ENCODE measurements around the gene CDC42BPA. TPM values are rescaled to one million over a fixed set of nuclear protein-coding genes. Genes with fewer than 3 reads are reported as not detected.

CDC42BPA gene
- total and polyA plus RNA-seq, 2 donors (not counting 1 experiment from before 2014, with no cell fraction given) = 26.4 to 77.1 TPM

DNA sequence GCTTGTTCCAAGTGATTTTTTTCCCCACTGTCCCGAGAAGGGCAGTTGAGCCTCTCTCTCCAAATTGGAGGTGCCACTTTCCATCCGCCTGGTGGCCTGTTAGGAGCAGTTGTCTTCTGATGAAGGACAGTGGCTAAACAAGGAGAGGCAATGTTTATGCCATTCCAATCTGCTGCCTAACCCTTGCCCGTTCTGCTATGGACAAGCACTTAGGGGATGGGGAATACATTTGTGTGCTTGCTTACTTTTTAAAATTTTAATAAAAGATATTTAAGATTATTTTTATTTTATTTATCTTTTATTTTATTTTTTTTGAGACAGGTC lies 366.2 kb downstream of the CDC42BPA start:
- Histone ChIP-seq H4K20me1 (ENCODE audit: control insufficient read depth, extremely low read depth, insufficient read depth, low read length) (no peaks in the 10 kb centered on the region), H3K27me3 (ENCODE audit: control insufficient read depth, insufficient read depth, low read length) (no peaks in the 10 kb centered on the region), H3K4me1 (ENCODE audit: control insufficient read depth, extremely low read depth, insufficient read depth, low read length) (no peaks in the 10 kb centered on the region), H3K36me3 (ENCODE audit: control insufficient read depth, insufficient read depth, low read length) (no peaks in the 10 kb centered on the region), H3K79me2 (ENCODE audit: control insufficient read depth, insufficient read depth, low read length) (no peaks in the 10 kb centered on the region), H2AFZ (ENCODE audit: low read length) (no peak overlapping the region), H3K4me2 (ENCODE audit: extremely low read depth, insufficient read depth, low read length) (no peak overlapping the region), H3K4me3 (replicated peaks in 1 of 4; ENCODE audit: control extremely low read depth in 1 of 4, insufficient read depth in 1 of 4, low read depth in 3 of 4, low read length in 4 of 4) (no peak overlapping the region), H3K9me3 (ENCODE audit: control insufficient read depth, insufficient read depth, low read depth, low read length) (no peaks in the 10 kb centered on the region), H3K27ac (ENCODE audit: insufficient read depth, low read length) (no peak overlapping the region), H3K9ac (ENCODE audit: insufficient read depth, low read length) (no peak overlapping the region)
- DNase-seq (ENCODE audit: low read depth in 2 of 2) = no peak
- TF ChIP-seq, protein P1, sequence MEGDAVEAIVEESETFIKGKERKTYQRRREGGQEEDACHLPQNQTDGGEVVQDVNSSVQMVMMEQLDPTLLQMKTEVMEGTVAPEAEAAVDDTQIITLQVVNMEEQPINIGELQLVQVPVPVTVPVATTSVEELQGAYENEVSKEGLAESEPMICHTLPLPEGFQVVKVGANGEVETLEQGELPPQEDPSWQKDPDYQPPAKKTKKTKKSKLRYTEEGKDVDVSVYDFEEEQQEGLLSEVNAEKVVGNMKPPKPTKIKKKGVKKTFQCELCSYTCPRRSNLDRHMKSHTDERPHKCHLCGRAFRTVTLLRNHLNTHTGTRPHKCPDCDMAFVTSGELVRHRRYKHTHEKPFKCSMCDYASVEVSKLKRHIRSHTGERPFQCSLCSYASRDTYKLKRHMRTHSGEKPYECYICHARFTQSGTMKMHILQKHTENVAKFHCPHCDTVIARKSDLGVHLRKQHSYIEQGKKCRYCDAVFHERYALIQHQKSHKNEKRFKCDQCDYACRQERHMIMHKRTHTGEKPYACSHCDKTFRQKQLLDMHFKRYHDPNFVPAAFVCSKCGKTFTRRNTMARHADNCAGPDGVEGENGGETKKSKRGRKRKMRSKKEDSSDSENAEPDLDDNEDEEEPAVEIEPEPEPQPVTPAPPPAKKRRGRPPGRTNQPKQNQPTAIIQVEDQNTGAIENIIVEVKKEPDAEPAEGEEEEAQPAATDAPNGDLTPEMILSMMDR (conservative IDR thresholded peaks at IDR 0.05 in 1 of 2, IDR thresholded peaks at IDR 0.05 in 1 of 2; ENCODE audit: low read depth in 1 of 2, low read length in 2 of 2) = no peak
- TF ChIP-seq EZH2 (IDR thresholded peaks at IDR 0.05; ENCODE audit: low read length, missing control alignments) = no peak

DNA sequence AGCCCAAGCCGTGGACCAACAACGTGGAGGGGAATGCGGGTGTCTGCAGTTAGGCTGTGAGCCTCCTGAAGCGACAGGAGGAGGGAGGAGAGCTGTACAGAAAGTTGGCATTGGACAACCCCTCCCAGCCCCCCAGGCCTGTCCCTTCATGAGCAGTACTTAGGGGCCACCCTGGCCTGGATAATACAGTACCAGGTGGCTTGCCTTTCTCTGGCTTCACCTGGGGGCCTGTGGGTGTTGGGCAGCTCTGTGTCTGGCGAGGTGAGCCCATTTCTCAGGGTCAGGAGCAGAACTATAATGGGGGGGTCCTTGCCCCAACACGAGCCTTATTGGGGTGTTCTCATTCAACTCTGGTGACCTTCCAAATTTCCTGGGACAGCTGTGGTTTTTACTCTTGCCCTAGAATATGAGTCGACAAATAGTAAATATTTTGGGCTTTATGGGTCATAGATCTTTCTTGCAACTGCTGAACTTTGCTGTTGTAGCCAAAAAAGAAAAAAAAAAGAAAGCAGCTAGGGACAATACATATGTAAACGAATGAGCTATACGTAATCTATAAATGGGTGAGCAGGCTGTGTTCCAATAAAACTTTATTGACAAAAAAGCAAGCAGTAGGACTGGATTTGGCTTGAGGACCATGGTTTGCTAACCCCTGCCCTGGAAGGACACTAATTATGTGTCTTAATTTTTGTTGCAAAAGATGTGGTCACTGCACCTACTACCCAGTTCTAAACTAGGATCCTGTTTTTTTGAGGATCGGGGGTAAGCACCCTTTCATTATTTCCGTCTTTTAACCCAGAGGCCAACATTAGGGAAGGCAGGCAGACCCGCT lies 366.8 kb downstream of the CDC42BPA start:
- Histone ChIP-seq H3K4me3 (replicated peaks in 1 of 4; ENCODE audit: control extremely low read depth in 1 of 4, insufficient read depth in 1 of 4, low read depth in 3 of 4, low read length in 4 of 4) (no peak overlapping the region), H3K79me2 (ENCODE audit: control insufficient read depth, insufficient read depth, low read length) (no peaks in the 10 kb centered on the region), H3K27me3 (ENCODE audit: control insufficient read depth, insufficient read depth, low read length) (no peaks in the 10 kb centered on the region), H4K20me1 (ENCODE audit: control insufficient read depth, extremely low read depth, insufficient read depth, low read length) (no peaks in the 10 kb centered on the region), H3K9ac (ENCODE audit: insufficient read depth, low read length) (no peak overlapping the region), H2AFZ (ENCODE audit: low read length) (no peak overlapping the region), H3K4me1 (ENCODE audit: control insufficient read depth, extremely low read depth, insufficient read depth, low read length) (no peaks in the 10 kb centered on the region), H3K36me3 (ENCODE audit: control insufficient read depth, insufficient read depth, low read length) (no peaks in the 10 kb centered on the region), H3K9me3 (ENCODE audit: control insufficient read depth, insufficient read depth, low read depth, low read length) (no peaks in the 10 kb centered on the region), H3K4me2 (ENCODE audit: extremely low read depth, insufficient read depth, low read length) (no peak overlapping the region), H3K27ac (ENCODE audit: insufficient read depth, low read length) (no peak overlapping the region)
- TF ChIP-seq, protein P1 (conservative IDR thresholded peaks at IDR 0.05 in 1 of 2, IDR thresholded peaks at IDR 0.05 in 1 of 2; ENCODE audit: low read depth in 1 of 2, low read length in 2 of 2) = no peak
- TF ChIP-seq EZH2 (IDR thresholded peaks at IDR 0.05; ENCODE audit: low read length, missing control alignments) = no peak
- no peak for DNase-seq (ENCODE audit: low read depth in 2 of 2)

DNA sequence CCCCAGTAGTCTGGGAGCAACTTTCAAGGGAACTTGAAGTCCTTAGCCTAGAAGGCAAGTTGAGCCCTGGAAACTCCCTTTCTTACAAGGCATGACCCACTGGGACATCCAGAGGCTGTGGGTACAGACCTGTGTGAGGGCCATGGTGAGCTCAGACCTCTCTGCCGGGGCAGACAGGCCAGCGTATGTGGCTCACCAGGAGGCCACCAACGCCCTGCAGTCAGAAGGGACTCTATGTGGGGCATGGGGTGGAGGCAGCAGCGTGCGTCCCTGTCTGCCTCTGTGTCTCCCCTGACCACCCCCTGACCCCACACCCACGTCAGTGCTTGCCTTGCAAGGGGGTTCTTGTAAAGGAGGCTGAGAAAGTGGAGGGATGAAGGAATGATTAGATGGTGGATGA lies 367.4 kb downstream of the CDC42BPA start:
- H4K20me1 ChIP-seq (ENCODE audit: control insufficient read depth, extremely low read depth, insufficient read depth, low read length) = no peaks in the 10 kb centered on the region
- no peak overlapping the region for H3K4me2 ChIP-seq (ENCODE audit: extremely low read depth, insufficient read depth, low read length)
- H3K27ac ChIP-seq (ENCODE audit: insufficient read depth, low read length) = no peak overlapping the region
- no peak overlapping the region for H3K9ac ChIP-seq (ENCODE audit: insufficient read depth, low read length)
- no peaks in the 10 kb centered on the region for H3K4me1 ChIP-seq (ENCODE audit: control insufficient read depth, extremely low read depth, insufficient read depth, low read length)
- no peaks in the 10 kb centered on the region for H3K79me2 ChIP-seq (ENCODE audit: control insufficient read depth, insufficient read depth, low read length)
- H3K36me3 ChIP-seq (ENCODE audit: control insufficient read depth, insufficient read depth, low read length) = no peaks in the 10 kb centered on the region
- H3K9me3 ChIP-seq (ENCODE audit: control insufficient read depth, insufficient read depth, low read depth, low read length) = no peaks in the 10 kb centered on the region
- no peak overlapping the region for H3K4me3 ChIP-seq (replicated peaks in 1 of 4; ENCODE audit: control extremely low read depth in 1 of 4, insufficient read depth in 1 of 4, low read depth in 3 of 4, low read length in 4 of 4)
- no peak for DNase-seq (ENCODE audit: low read depth in 2 of 2)
- H2AFZ ChIP-seq (ENCODE audit: low read length) = no peak overlapping the region
- H3K27me3 ChIP-seq (ENCODE audit: control insufficient read depth, insufficient read depth, low read length) = no peaks in the 10 kb centered on the region
- no peak for TF ChIP-seq EZH2 (IDR thresholded peaks at IDR 0.05; ENCODE audit: low read length, missing control alignments)
- TF ChIP-seq, protein P1 (conservative IDR thresholded peaks at IDR 0.05 in 1 of 2, IDR thresholded peaks at IDR 0.05 in 1 of 2; ENCODE audit: low read depth in 1 of 2, low read length in 2 of 2) = no peak
